A549 (cell line): Measurements from ENCODE around the gene CNIH1.

Experiments used
- CHD4 ChIP-seq: fragments of 200-600 bp; sonication (generic); IDR thresholded peaks from 2 replicates; pipeline ENCODE4 v1.6.1; 2016; ENCODE audit warnings: antibody characterized with exemption, mild to moderate bottlenecking, borderline replicate concordance
- HOXB13 ChIP-seq: fragments of 250-450 bp; sonication (Bioruptor Pico); IDR thresholded peaks from 2 replicates; pipeline ENCODE4 v1.5.0; 2020; ENCODE audit warnings: low read depth, mild to moderate bottlenecking, moderate library complexity
- MYC ChIP-seq: IDR thresholded peaks from 2 replicates; pipeline ENCODE4 v1.6.1; 2012; ENCODE audit warnings: mild to moderate bottlenecking, inconsistent platforms, low read length, improper control_type of control experiment, borderline replicate concordance
- POLR2A ChIP-seq: IDR thresholded peaks from 2 replicates; pipeline ENCODE4 v1.6.1; 2012; ENCODE audit warnings: mild to moderate bottlenecking, low read length
- SMC3 ChIP-seq: fragments of >200 bp; sonication (Bioruptor Twin); formaldehyde crosslinking; IDR thresholded peaks from 3 replicates; pipeline ENCODE4 v1.6.1; 2018; ENCODE audit warnings: inconsistent platforms
- TF ChIP-seq, protein P1 (sequence below): fragments of >200 bp; sonication (Bioruptor Twin); formaldehyde crosslinking; IDR thresholded peaks from 3 replicates; pipeline ENCODE4 v1.5.1; 2016
- TF ChIP-seq, protein P2 (sequence below): fragments of 200-600 bp; sonication (generic); IDR thresholded peaks from 2 replicates; pipeline ENCODE4 v1.6.1; 2016; ENCODE audit warnings: antibody characterized with exemption, mild to moderate bottlenecking, moderate library complexity

DNA sequence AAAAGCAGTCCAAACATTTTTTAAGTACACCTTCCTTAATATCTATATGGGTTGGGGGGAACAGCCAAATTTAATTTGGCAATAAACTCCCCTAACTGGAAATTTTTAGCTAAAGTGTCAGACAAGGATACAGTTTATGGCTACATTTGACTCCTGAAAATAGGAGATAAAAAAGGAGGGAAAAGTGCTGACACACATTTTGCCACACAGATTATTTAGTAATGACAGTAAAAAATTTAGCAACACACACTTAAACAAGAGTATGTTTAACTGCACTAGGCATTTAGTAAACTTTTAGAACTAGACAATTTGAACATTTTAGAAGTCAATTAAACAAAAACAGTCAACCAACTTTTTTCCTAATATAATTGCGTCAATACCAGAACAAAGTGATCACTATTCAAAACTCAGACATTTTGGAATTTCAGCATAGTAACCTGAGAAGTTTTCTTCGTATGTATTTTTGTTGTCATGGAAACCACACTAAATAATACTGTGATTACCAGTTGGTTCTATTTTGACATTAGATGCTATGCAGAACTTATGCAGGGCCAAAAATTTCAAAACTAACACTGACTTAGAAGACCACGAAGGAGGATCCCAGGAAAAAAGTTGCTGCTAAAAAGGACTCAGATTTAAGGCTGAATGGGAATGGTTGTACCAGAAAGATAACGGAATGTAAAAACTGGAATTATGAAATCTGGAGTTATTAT, 34.2 kb upstream of the CNIH1 start:
- TF ChIP-seq, protein P1, sequence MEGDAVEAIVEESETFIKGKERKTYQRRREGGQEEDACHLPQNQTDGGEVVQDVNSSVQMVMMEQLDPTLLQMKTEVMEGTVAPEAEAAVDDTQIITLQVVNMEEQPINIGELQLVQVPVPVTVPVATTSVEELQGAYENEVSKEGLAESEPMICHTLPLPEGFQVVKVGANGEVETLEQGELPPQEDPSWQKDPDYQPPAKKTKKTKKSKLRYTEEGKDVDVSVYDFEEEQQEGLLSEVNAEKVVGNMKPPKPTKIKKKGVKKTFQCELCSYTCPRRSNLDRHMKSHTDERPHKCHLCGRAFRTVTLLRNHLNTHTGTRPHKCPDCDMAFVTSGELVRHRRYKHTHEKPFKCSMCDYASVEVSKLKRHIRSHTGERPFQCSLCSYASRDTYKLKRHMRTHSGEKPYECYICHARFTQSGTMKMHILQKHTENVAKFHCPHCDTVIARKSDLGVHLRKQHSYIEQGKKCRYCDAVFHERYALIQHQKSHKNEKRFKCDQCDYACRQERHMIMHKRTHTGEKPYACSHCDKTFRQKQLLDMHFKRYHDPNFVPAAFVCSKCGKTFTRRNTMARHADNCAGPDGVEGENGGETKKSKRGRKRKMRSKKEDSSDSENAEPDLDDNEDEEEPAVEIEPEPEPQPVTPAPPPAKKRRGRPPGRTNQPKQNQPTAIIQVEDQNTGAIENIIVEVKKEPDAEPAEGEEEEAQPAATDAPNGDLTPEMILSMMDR, result no peak
- TF ChIP-seq HOXB13 (CRISPR knock-in tag), result no peak
- TF ChIP-seq, protein P2, sequence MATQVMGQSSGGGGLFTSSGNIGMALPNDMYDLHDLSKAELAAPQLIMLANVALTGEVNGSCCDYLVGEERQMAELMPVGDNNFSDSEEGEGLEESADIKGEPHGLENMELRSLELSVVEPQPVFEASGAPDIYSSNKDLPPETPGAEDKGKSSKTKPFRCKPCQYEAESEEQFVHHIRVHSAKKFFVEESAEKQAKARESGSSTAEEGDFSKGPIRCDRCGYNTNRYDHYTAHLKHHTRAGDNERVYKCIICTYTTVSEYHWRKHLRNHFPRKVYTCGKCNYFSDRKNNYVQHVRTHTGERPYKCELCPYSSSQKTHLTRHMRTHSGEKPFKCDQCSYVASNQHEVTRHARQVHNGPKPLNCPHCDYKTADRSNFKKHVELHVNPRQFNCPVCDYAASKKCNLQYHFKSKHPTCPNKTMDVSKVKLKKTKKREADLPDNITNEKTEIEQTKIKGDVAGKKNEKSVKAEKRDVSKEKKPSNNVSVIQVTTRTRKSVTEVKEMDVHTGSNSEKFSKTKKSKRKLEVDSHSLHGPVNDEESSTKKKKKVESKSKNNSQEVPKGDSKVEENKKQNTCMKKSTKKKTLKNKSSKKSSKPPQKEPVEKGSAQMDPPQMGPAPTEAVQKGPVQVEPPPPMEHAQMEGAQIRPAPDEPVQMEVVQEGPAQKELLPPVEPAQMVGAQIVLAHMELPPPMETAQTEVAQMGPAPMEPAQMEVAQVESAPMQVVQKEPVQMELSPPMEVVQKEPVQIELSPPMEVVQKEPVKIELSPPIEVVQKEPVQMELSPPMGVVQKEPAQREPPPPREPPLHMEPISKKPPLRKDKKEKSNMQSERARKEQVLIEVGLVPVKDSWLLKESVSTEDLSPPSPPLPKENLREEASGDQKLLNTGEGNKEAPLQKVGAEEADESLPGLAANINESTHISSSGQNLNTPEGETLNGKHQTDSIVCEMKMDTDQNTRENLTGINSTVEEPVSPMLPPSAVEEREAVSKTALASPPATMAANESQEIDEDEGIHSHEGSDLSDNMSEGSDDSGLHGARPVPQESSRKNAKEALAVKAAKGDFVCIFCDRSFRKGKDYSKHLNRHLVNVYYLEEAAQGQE, result no peak
- TF ChIP-seq SMC3, result no peak
- TF ChIP-seq POLR2A, result no peak
- no peak for TF ChIP-seq MYC
- no peak for TF ChIP-seq CHD4
